ENCODE measurements around the gene SERP1.
A peak's percentile ranks its signal among the peaks of the same experiment; 100 is the strongest.
"Not testable (repeated sequence)": the region's sequence is repeated elsewhere in the genome, so short reads cannot be mapped to it uniquely, and the experiment has no call there.

Gene SERP1

DNA sequence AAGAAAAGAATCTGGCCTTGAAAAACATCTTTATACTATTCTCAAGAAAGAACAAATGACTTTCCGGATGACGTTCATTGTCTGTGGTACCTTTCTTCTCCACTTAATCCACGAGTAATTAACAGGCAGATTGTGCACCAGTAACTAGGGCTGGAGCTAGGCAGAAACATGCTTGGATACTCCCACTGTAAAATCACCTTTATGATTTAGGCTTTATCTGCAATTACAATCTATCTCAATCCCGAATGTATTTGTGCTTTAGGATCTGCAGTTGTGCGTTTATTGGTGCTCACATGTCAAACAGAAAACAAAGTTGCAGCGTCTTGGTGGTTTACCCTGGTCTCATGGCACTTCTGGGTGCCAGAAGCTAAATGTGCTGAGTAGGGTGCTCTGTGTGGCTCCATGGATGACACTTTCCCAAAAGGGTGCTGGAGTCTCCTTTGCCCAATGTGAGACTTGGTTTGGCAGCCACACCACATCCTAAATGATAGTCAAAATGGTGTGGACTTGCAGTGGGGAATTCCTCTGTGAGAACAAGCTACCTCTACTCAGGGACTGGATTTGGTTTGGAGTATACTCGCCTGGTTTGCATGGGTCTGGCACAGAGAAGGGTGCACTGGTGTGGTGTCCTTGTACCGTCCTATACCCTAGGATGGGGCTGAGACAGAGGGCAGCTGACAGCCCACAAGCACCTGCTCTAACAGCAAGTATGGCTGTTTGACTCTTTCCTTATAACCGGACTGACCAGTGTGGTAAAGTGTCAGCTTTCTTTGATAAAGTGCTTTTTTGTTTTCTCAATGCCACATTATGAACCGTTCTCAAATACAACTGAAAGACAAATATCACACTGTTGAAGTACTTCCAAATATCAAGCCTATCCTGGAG is 7.7 kb downstream of the SERP1 start:
- no peak for DNase-seq (ENCODE audit: low spot score)

DNA sequence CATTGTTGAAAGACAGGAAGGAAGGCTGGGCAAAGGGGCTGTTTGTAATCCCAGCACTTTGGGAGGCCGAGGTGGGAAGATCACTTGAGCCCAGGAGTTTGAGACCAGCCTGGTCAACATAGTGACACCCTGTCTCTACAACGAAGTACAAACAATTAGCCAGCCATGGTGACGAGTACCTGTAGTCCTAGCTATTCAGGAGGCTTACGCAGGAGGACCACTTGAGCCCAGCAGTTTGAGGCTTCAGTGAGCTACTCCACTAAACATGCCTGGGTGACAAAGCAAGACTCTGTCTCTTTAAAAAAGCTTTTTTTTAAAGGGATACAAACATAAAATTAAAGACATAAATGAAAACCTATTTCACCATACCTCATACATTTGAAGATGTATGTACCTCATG is 11.1 kb downstream of the SERP1 start:
- DNase-seq (ENCODE audit: low spot score) = no peak

DNA sequence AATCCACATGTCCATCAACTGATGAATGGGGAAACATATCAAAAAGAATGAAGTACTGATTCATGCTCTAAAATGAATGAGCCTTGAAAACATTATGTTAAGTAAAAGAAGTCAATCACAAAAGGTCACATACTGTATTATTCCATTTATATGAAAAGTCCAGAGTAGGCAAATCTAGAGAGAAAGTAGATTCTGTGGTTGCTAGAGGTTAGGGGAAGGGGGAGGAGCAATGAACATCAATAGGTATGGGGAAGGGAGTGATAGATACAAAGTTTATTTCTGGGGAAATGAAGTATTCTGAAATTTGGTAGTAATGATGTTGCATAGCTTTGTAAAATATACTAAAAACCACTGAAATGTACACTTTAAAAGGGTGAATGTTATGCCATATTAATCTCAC is 14.5 kb downstream of the SERP1 start:
- no peak for DNase-seq (ENCODE audit: low spot score)

DNA sequence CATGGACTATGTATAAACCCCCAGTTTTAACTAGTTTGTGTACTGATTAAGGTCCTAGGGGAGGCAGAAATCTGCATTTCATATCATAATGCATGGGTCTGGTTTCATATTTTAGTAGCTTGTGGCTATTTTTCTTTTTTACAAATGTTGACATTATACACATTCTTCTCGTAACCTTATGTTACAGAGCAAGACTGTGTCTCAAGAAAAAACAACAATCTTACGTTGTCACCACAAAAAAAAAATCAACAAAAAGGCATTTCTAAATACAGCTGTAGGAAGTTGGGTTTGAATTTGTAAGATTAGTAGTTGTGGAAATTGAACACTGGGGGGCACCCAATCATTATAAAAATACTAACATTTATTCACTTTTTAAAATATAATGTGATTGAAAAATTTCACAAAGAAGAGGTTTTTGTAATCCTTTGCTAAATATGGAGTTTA is 17.9 kb downstream of the SERP1 start:
- DNase-seq (ENCODE audit: low spot score) = peak; percentile 21

DNA sequence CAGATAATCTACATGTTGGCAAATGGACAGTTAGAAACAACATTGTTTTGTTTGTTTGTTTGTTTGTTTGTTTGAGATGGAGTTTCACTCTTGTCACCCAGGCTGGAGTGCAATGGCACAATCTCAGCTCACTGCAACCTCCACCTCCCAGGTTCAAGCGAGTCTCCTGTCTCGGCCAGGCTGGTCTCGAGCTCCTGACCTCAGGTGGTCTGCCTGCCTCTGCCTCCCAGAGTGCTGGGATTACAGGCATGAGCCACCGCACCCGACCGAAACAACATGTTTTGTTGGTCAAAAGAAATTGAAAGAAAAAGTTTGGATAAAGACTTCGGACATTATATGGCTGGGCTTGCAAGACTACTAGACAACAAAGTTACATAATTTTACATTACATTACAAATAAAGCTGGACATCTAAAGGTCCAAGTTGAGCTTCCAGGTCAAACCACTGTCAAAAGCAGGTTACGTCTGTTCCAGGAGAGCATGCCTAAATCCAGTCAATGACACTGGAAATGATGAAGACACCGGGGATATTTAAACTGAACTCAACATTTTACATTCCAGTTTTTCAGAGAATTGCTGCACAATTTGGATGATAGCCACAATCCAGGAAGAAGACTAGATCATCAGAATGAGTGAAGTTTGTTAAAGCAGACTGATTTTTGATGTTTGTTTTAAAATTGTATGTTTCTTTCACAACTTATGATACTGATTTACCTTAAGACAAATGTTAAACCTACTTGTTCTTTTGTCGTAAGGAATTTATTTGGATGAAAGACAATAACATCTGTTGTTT is 18.6 kb downstream of the SERP1 start:
- no peak for DNase-seq (ENCODE audit: low spot score)

DNA sequence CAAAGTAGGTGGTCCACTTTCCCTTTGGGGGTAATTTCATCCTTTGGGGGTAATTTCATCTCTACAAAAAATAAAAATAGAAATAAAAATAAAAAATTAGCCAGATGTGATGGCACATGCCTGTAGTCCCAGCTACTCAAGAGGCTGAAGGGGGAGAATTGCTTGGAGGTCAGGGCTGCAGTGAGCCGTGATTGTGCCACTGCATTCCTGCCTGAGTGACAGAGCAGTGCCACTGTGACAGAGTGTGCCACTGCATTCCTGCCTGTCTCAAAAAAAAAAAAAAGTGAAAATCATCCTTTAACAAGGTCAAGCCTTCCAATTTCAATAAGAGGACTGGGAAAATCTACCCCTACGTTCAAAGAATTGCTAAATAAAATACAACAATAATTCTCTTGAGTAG is 22.8 kb downstream of the SERP1 start:
- no peak for DNase-seq (ENCODE audit: low spot score)

DNA sequence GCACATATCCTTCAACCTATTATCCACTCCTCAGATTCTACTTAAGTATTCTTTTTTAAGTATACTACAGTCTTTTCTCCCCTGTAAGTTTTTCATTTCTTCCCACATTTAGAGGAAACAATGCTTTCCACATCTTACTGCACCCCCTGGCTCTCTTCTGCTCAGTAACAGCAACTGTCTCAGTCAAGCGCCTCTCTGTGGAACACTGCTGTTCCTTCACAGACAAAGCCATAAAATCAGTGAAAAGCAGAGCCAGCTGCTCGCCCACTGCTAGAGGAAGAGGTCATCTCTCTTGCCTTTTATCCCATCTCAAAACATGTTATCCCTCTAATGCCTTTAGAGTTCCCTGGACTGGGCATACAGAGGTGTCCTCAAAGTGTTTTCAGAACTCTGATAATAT is 24.8 kb downstream of the SERP1 start:
- no peak for DNase-seq (ENCODE audit: low spot score)

DNA sequence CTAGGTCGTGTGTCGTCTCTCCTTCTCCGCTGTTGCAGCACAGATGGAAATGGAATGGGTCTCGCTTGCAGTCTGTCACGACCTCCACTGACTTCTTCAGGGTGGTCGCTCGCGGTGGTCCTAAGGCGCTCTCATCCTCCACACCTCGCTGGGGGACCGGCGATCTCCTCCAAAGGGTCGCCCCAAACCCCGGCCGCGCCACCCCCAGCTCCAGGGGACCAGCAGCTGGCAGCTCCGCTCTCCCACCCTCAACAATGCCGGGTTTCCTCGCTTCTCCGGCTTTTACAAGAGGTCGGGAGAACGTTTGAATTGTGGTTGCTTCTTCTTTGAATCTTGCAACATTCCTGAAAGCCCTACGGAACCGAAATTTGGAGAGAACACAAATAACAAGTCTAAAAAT is 25.9 kb downstream of the SERP1 start:
- DNase-seq (ENCODE audit: low spot score) = no peak

DNA sequence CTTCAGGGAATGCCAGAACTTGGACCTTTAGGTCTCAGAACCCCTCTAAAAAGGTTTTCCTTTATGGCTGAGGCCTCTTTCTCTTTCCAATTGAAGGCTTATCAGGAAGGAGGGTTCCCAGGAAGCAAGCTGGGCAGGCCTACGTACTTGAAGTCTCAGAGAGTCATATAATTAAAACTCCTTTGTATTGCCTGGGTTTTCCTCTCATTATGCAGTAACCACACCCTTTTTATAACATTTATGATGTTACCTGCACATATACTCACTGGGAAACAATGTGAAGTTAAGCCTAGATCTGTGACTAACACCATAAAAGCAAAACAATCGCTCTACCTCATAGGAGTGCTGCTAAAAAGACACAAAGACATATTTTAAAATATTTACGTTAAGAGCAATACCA is 27.3 kb downstream of the SERP1 start:
- no peak for DNase-seq (ENCODE audit: low spot score)

DNA sequence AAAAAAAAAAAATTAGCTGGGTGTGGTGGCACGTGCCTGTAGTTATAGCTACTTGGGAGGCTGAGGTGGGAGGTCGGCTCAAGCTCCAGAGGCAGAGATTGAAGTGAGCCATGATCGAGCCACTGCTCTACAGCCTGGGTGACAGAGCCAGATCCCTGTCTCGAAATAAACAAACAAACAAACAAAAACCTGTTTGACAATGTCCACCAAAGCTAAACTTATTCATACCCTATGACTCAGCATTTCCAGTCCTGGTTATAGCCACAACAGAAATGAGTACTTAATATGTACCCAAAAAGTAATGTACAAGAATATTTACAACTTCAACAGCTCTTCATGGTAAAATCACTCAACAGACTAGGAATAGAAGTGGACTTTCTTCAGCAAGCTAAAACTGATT is 31.1 kb downstream of the SERP1 start:
- DNase-seq (ENCODE audit: low spot score) = no peak

DNA sequence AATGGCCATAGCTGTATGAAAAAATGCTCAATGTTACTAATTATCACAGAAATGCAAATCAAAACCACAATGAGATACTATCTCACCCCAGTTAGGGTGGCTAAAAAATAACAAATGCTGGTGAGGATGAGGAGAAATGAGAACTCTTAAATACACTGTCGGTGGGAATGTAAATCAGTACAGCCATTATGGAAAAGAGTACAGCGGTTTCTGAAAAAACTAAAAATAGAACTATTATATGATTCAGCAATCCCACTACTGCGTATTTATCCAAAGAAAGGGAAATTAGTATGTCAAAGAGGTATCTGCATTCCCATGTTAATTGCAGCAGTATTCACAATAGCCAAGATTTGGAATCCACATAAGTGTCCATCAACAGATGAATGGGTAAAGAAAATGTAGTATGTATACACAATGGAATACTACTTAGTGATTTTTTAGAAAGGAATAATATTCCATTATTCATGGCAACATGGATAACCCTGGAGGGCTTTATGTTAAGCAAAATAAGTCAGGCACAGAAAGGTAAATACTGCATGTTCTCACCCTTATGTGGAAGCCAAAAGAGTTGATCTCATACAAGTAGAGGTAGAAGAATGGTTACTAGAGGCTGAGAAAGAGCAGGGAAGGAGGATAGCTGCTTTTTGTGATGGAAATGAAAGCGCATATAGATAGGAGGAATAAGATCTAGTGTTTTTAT is 35.0 kb downstream of the SERP1 start:
- DNase-seq (ENCODE audit: low spot score) = no peak

DNA sequence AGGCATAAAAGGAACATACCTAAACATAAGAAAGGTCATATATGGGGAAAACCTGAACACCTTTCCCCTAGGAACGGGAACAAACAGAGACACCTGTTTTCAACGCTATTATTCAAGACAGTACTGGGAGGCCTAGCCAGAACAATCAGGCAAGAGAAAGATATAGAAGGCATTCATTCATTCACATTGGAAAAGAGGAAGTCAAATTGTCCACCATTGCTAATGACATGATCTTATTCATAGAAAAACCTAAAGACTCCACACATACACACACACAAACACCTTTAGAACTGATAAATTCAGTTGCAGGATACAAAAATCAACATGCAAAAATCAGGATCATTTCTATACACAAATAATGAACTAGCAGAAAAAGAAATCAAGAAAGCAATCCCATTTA is 36.5 kb downstream of the SERP1 start:
- DNase-seq (ENCODE audit: low spot score) = no peak

DNA sequence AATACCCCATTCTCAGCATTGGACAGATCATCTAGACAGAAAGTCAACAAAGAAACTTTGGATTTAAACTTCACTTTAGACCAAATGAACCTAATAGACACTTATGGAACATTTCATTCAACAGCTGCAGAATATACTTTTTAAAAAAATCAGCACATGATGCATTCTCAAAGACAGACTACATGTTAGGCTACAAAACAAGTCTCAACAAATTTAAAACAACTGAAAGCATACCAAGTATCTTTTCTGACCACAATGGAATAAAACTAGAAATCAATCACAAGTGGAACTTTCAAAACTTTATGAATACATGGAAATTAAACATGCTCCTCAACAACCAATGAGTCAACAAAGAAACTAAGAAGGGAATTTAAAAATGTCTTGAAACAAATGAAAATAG is 37.9 kb downstream of the SERP1 start:
- no peak for DNase-seq (ENCODE audit: low spot score)

DNA sequence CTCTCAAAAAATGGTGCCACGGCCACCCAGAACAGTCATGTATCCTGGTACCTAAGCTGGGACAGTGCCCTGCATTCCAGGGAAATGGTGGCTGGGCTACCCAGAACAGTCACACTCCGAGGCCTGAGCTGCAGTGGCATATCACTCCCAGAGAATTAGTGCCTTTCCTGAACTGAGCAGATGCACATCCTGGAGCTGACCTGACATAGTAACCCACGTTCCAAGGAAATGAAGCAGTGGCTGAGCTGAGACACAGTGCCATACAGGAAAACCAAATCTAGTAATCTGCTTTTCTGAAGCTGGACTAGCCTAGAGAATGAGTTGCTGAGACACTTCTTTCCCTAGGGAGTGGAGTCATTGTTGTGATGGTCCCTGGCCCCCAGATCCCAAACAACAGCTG is 41.8 kb downstream of the SERP1 start:
- no peak for DNase-seq (ENCODE audit: low spot score)

DNA sequence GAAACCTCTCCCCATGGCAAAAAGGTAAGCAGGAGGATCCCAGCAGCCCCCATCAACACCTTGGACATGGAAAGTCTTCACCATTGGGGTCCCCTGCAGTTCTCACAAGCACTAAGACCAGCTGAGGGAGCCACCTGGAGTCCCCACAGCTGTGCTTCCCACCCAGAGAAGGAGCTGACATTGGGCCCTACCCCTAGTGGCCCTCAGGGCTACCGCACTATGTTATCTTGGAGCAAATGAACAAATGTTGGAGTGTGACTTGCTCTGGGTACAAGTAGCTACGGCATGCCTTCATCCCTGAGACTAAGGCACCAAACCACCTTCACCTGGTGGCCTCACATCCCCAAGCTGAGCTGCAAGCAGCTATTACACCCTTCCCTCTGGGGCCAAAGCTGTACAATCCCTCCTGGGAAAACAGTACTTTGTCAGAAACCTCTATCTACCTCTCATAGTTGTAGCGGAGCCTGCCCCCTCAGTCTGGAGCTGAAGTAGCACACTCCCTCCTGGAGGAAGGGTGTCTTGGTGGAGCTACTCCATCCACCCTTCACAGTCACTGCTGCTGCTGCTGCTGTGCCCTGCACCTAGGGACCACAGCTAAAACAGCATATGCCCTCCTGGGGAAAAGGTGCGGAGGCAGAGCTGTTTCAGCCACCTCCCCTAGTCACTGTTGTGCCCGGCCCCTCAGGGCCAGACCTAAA is 42.7 kb downstream of the SERP1 start:
- no peak for DNase-seq (ENCODE audit: low spot score)

DNA sequence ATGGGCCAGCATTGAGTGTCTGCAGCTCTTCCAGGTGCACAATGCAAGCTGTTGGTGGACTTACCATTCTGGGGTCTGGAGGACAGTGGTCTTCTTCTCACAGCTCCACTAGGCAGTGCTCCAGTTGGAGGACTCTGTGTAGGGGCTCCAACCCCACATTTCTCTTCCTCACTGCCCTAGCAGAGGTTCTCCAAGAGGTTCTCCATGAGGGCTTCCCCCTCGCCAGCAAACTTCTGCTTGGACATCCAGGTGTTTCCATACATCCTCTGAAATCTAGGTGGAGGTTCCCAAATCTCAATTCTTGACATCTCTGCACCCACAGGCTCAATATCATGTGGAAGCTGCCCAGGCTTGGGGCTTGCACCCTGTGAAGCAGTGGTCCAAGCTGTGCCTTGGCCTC is 45.3 kb downstream of the SERP1 start:
- not testable (repeated sequence) for DNase-seq (ENCODE audit: low spot score)

DNA sequence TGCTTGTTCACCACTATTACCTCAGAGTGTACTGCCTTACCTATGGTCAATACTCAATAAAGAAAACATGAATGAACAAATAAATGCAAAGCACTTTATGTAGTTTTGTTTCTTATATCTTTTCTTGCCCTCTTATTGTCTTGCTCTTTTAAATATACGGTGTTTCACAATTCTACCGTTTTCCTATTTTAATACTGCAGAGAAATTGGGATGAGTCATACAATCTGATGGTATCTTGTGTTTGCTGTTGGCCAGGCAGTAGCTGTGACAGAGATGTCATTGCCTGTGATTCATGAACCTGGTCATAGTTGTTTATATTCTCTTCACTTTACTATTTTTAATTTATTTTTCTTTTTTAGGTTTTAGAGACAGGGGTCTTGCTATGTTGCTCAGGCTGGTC is 48.3 kb downstream of the SERP1 start:
- DNase-seq (ENCODE audit: low spot score) = no peak

DNA sequence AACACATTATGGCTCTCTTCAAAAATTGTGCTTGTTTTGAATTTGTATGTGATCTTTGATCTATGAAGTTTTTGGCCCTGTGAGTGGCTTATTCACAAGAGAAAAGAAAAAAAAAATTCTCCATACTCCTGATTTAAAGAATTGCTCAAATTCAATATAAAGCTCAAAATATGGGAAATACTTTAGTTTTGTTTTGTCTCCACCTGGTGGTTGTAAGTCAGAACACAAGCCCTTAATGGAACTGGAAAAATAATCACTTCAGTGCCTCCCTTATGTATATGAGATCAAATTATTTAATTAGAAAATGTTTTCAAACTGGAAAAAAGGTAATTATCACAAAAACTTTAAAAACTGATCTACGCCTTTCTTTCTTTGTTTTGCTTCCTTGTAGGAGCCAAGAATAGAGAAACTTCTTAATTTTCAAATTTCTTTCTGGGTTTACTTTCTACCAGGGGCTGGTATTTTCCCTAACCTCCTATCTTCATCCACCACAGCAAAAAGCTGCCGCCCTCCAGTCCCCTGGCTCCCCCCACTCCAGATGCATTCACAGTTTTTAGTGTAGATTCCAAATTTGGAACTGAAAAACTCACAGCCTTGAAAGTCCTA is 50.6 kb downstream of the SERP1 start:
- peak; percentile 64 for DNase-seq (ENCODE audit: low spot score)

DNA sequence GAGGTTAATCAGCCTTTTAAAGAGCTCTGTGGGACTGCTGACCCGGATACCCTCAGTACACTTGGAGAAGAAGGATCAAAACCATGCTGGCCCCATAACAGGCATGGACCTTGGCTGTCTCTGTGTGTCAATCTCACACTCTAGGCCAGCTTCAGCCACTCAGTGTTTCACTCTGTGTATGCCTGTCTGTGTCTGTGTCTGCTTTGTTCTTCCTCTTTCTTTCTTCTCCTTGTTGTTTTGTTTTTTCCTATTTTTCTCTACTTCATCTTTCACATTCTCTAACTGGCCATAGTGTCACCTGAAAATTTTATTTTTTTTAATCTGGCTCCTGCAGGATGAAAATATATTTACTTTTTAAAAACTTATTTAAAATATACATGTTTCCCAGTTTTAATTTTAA is 51.1 kb downstream of the SERP1 start:
- peak; percentile 27 for DNase-seq (ENCODE audit: low spot score)

DNA sequence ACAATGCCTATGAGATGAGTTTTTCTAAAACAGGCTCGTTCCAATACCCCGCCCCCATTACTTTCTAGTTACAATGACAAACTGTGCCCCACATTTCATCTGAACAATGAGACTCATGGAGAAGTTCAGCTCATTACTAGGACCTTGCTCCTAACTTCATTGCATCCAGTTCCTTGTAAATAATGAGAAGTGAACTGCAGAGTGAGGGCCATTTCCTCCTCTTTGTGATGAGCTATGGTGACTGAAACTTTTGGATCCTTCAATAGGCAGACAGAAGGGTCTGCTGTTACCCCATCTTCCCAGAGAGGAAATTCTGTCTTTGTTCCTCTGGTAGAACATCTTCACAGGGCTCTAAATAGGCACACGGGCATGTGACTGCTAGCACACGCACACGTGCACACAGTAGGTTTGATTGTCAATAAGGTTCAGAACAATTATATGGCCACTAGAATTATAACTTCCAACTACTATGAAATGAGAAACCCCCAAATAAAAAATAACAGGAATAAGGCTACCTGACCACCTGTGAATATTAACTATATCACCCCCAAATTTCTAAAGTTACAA is 51.8 kb downstream of the SERP1 start:
- DNase-seq (ENCODE audit: low spot score) = peak; percentile 16

All from globus pallidus (tissue), 1 donor.